ENCODE measurements around the gene SLC10A7. TPM values are rescaled to one million over a fixed set of nuclear protein-coding genes. Genes with fewer than 3 reads are reported as not detected.

The SLC10A7 gene
- total and polyA plus RNA-seq, 2 of the 4 experiments (the other 2 are of a cell fraction): 5.2 to 8.4 TPM

DNA sequence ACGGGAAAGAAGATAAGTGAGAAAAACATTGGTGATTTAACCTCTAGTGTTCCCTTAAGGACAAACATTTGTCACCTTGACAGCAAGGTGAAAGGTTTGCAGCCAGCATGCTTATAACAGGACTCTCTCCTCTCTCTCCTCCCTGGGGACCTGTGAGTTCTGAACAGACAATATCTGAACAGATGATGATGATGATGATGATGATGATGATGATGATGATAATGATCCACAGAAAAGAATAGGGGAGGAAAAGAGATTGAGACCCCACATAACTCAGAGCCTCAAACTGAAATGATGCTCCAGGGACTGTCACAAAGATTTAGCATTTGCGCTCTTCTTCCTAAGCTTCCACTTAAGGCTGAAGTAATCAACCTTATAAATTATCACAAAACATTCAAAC lies 103.9 kb downstream of the SLC10A7 start:
- Histone ChIP-seq H3K9me1 (ENCODE audit: insufficient read depth, low read length) (no peaks in the 10 kb centered on the region), H3K27ac (ENCODE audit: insufficient read depth, low read length) (no peak overlapping the region), H3K36me3 (ENCODE audit: control insufficient read depth, insufficient read depth, low read length) (no peaks in the 10 kb centered on the region), H4K8ac (ENCODE audit: low read depth in 2 of 2, low read length in 2 of 2) (no peak overlapping the region), H2BK15ac (ENCODE audit: low read depth, low read length) (no peak overlapping the region), H3K4me3 (ENCODE audit: insufficient read depth, low read depth, low read length) (no peak overlapping the region), H3K9me3 (ENCODE audit: control insufficient read depth, insufficient read depth, low read length) (no peaks in the 10 kb centered on the region), H3K18ac (ENCODE audit: low read depth, low read length) (no peak overlapping the region), H2BK120ac (ENCODE audit: low read depth, low read length) (no peak overlapping the region), H3K4ac (ENCODE audit: low read depth, low read length) (no peak overlapping the region), H4K91ac (ENCODE audit: insufficient read depth, low read depth, low read length) (no peak overlapping the region), H3K4me1 (ENCODE audit: control insufficient read depth, insufficient read depth, low read length) (no peaks in the 10 kb centered on the region), H2AK5ac (ENCODE audit: low read depth, low read length) (no peak overlapping the region), H3K4me2 (ENCODE audit: low read depth, low read length) (no peak overlapping the region), H3K27me3 (ENCODE audit: control insufficient read depth, insufficient read depth, low read length) (no peaks in the 10 kb centered on the region), H3K9ac (ENCODE audit: low read depth, low read length) (no peak overlapping the region), H2BK5ac (ENCODE audit: low read depth, low read length, poor library complexity, severe bottlenecking) (no peak overlapping the region), H3K14ac (replicated peaks; ENCODE audit: low read depth, low read length) (no peak overlapping the region), H4K5ac (ENCODE audit: low read depth, low read length) (no peak overlapping the region), H4K20me1 (ENCODE audit: insufficient read depth, low read length) (no peaks in the 10 kb centered on the region), H3K23ac (ENCODE audit: low read depth, low read length) (no peak overlapping the region), H2AFZ (replicated peaks; ENCODE audit: low read length, poor library complexity) (no peak overlapping the region), H2AK9ac (replicated peaks; ENCODE audit: low read depth, low read length, poor library complexity) (no peak overlapping the region), H2BK20ac (ENCODE audit: low read depth, low read length) (no peak overlapping the region), H3K56ac (ENCODE audit: extremely low read depth, insufficient read depth, low read length) (no peak overlapping the region), H3K79me1 (ENCODE audit: low read depth in 1 of 2, low read length in 2 of 2) (0 out of 4 replicates have a peak, but pooled peaks cover 0 to 3% of the 10 kb centered on the region in 2 experiments)
- dilution Hi-C loops (cut with HindIII; ENCODE audit: low sequenced_read_pairs, unreplicated experiment) (no loop called here), intact Hi-C loops (cut with micrococcal nuclease) (no loop called here), in situ Hi-C loops (cut with MboI; ENCODE audit: low sequenced_read_pairs) (no loop called here)
- no CpG with 5 or more reads among the region's 2 CpGs for WGBS, 2 experiments (ENCODE audit: extremely low coverage in 2 of 2, insufficient read length in 1 of 2)
- CTCF ChIA-PET: no interaction called here
- DNase-seq (no peak), ATAC-seq (ENCODE audit: low read depth) (no peak)
- POLR2A ChIA-PET (ENCODE audit: unreplicated experiment): no interaction called here
- no TSS peak for BruUV-seq (replicated peaks)
- TF ChIP-seq CTCF (conservative IDR thresholded peaks at IDR 0.05; ENCODE audit: low read depth, low read length): no peak
- no peak for TF ChIP-seq MXI1 (IDR thresholded peaks at IDR 0.05; ENCODE audit: borderline replicate concordance, low read depth, low read length)
- TF ChIP-seq MAZ (IDR thresholded peaks at IDR 0.05; ENCODE audit: borderline replicate concordance, low read depth, low read length): no peak
- no peak for TF ChIP-seq RAD21 (IDR thresholded peaks at IDR 0.05; ENCODE audit: low read length)
- TF ChIP-seq CEBPB (IDR thresholded peaks at IDR 0.05; ENCODE audit: low read depth, low read length): no peak
- TF ChIP-seq MAFK (IDR thresholded peaks at IDR 0.05; ENCODE audit: low read depth, low read length): no peak
- no peak for TF ChIP-seq RFX5 (IDR thresholded peaks at IDR 0.05; ENCODE audit: low read depth, low read length)
- no peak for TF ChIP-seq RCOR1 (IDR thresholded peaks at IDR 0.05; ENCODE audit: insufficient replicate concordance, low read length)
- TF ChIP-seq ELK1 (IDR thresholded peaks at IDR 0.05; ENCODE audit: borderline replicate concordance, low read depth, low read length): no peak
- TF ChIP-seq BHLHE40 (IDR thresholded peaks at IDR 0.05; ENCODE audit: low read depth, low read length): no peak
- no peak for TF ChIP-seq FOS (IDR thresholded peaks at IDR 0.05; ENCODE audit: low read depth, low read length)
- TF ChIP-seq, protein P1, sequence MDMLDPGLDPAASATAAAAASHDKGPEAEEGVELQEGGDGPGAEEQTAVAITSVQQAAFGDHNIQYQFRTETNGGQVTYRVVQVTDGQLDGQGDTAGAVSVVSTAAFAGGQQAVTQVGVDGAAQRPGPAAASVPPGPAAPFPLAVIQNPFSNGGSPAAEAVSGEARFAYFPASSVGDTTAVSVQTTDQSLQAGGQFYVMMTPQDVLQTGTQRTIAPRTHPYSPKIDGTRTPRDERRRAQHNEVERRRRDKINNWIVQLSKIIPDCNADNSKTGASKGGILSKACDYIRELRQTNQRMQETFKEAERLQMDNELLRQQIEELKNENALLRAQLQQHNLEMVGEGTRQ (IDR thresholded peaks at IDR 0.05; ENCODE audit: low read depth, low read length): no peak
- no peak for TF ChIP-seq CHD1 (IDR thresholded peaks at IDR 0.05; ENCODE audit: low read depth, low read length)
- no peak for TF ChIP-seq SMC3 (IDR thresholded peaks at IDR 0.05; ENCODE audit: low read depth, low read length)
